ENCODE data around the gene ARHGAP6.

DNA sequence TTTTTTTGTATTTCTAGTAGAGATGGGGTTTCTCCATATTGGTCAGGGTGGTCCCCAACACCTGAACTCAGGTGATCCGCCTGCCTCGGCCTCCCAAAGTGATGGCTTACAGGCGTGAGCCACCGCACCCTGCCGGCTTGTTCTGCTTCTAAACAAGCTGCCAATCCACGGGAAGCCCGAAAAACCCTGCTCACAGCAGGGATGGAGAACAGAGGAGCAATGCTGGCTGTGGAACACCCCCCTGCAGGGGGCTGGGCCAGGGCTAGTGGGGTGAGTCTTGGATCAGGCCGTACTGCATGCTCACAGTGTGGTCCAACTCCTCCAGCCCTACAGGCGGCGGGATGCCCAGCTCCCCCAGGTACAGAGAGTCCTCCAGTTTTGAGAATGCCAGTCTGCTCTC lies 38.1 kb upstream of the ARHGAP6 start:
- TF ChIP-seq, protein P1, sequence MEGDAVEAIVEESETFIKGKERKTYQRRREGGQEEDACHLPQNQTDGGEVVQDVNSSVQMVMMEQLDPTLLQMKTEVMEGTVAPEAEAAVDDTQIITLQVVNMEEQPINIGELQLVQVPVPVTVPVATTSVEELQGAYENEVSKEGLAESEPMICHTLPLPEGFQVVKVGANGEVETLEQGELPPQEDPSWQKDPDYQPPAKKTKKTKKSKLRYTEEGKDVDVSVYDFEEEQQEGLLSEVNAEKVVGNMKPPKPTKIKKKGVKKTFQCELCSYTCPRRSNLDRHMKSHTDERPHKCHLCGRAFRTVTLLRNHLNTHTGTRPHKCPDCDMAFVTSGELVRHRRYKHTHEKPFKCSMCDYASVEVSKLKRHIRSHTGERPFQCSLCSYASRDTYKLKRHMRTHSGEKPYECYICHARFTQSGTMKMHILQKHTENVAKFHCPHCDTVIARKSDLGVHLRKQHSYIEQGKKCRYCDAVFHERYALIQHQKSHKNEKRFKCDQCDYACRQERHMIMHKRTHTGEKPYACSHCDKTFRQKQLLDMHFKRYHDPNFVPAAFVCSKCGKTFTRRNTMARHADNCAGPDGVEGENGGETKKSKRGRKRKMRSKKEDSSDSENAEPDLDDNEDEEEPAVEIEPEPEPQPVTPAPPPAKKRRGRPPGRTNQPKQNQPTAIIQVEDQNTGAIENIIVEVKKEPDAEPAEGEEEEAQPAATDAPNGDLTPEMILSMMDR (IDR thresholded peaks at IDR 0.05), result no peak
- no peak for TF ChIP-seq POLR2A (IDR thresholded peaks at IDR 0.05)

Measured in Peyer's patch (tissue), 4 donors.